Naive B cell (primary cell): ENCODE measurements around the gene COG1. TPM values are rescaled to one million over a fixed set of nuclear protein-coding genes. Genes with fewer than 3 reads are reported as not detected.
A peak's percentile ranks its signal among the peaks of the same experiment; 100 is the strongest.

ENCODE experiments used
- ATAC-seq, 2 donors: fragments of 150-1000 bp; cut with Tn5 transposase; 2 replicates each; pipeline ENCODE4 v1.10.0; 2021; ENCODE audit warnings: low read depth in 2 of 2, mild to moderate bottlenecking in 2 of 2, moderate library complexity in 2 of 2
- DNase-seq: peaks from one replicate; pipeline ENCODE4 v3.0.0; 2022
- H3K27ac Mint-ChIP-seq, 6 donors: one replicate each; pipeline ENCODE4 v1.8.0; 2020 to 2022; ENCODE audit warnings: mild to moderate bottlenecking in 6 of 6, mixed read lengths in 6 of 6, moderate library complexity in 5 of 6, inconsistent platforms in 2 of 6
- H3K27me3 Mint-ChIP-seq, 3 donors: one replicate each; pipeline ENCODE4 v1.8.0; 2021 to 2022; ENCODE audit warnings: mixed read lengths in 3 of 3, mild to moderate bottlenecking in 1 of 3
- H3K36me3 Mint-ChIP-seq, 2 donors: one replicate each; pipeline ENCODE4 v1.8.0; 2020 to 2022; ENCODE audit warnings: mixed read lengths in 2 of 2, inconsistent platforms in 1 of 2, mild to moderate bottlenecking in 1 of 2
- H3K4me1 Mint-ChIP-seq, 3 donors: one replicate each; pipeline ENCODE4 v1.8.0; 2020 to 2022; ENCODE audit warnings: mixed read lengths in 3 of 3, inconsistent platforms in 1 of 3, mild to moderate bottlenecking in 1 of 3, moderate library complexity in 1 of 3
- H3K4me3 Mint-ChIP-seq, 8 donors: one replicate each; pipeline ENCODE4 v1.8.0; 2020 to 2022; ENCODE audit warnings: mild to moderate bottlenecking in 8 of 8, mixed read lengths in 8 of 8, moderate library complexity in 8 of 8, inconsistent platforms in 2 of 8
- H3K9me3 Mint-ChIP-seq, 7 donors: one replicate each; pipeline ENCODE4 v1.8.0; 2020 to 2022; ENCODE audit warnings: mixed read lengths in 7 of 7, mild to moderate bottlenecking in 5 of 7, inconsistent platforms in 2 of 7, moderate library complexity in 1 of 7
- polyA plus RNA-seq, 6 donors: library from polyadenylated mRNA; unstranded; fragments of 300-500 nt; fragmentation: Illumina TruSeq; gene quantifications; one replicate each; pipeline ENCODE4 v1.2.3, GENCODE V29; 2021; ENCODE audit warnings: low read depth in 6 of 6

Gene COG1
- polyA plus RNA-seq, 6 donors from 2014 or later, result 3.9 to 19.9 (median 14.9) TPM

GRCh38 chr17:73179387-73179786, 13.5 kb upstream of the COG1 start:
- no peak for ATAC-seq
- Mint-ChIP-seq H3K9me3 (peaks cover 0 to 5% (median 0%) of the 10 kb centered on the region in 7 donors), H3K4me1 (no peaks in the 10 kb centered on the region), H3K4me3 (no peak overlapping the region), H3K27me3 (no peaks in the 10 kb centered on the region), H3K36me3 (peaks cover 0 to 8% of the 10 kb centered on the region in 2 donors), H3K27ac (no peak overlapping the region)
- DNase-seq, result no peak

- ATAC-seq (no peak), DNase-seq (no peak)
- no peak overlapping the region for H3K4me3 Mint-ChIP-seq
- peaks cover 0 to 5% (median 0%) of the 10 kb centered on the region in 7 donors for H3K9me3 Mint-ChIP-seq
- H3K36me3 Mint-ChIP-seq, result peaks cover 0 to 8% of the 10 kb centered on the region in 2 donors
- no peak overlapping the region for H3K27ac Mint-ChIP-seq
- H3K27me3 Mint-ChIP-seq, result no peaks in the 10 kb centered on the region
- H3K4me1 Mint-ChIP-seq, result no peaks in the 10 kb centered on the region
These were observed 13.0 kb upstream of the COG1 start for GRCh38 chr17:73179878-73180277.

GRCh38 chr17:73182616-73183310, 10.1 kb upstream of the COG1 start:
- ATAC-seq, result no peak
- Mint-ChIP-seq H3K4me3 (no peak overlapping the region), H3K36me3 (no peaks in the 10 kb centered on the region), H3K9me3 (no peaks in the 10 kb centered on the region), H3K27ac (peak overlapping the region in 1 of 6 donors; percentile 22), H3K4me1 (no peaks in the 10 kb centered on the region), H3K27me3 (no peaks in the 10 kb centered on the region)
- no peak for DNase-seq

- DNase-seq, result no peak
- ATAC-seq, result no peak
- Mint-ChIP-seq H3K4me1 (no peaks in the 10 kb centered on the region), H3K4me3 (peak overlapping the region in 1 of 8 donors; percentile 6), H3K27ac (peak overlapping the region in 2 of 6 donors; percentile 85 to 91), H3K9me3 (no peaks in the 10 kb centered on the region), H3K27me3 (no peaks in the 10 kb centered on the region), H3K36me3 (no peaks in the 10 kb centered on the region)
These were observed 8.5 kb upstream of the COG1 start for GRCh38 chr17:73184136-73184993.

DNA sequence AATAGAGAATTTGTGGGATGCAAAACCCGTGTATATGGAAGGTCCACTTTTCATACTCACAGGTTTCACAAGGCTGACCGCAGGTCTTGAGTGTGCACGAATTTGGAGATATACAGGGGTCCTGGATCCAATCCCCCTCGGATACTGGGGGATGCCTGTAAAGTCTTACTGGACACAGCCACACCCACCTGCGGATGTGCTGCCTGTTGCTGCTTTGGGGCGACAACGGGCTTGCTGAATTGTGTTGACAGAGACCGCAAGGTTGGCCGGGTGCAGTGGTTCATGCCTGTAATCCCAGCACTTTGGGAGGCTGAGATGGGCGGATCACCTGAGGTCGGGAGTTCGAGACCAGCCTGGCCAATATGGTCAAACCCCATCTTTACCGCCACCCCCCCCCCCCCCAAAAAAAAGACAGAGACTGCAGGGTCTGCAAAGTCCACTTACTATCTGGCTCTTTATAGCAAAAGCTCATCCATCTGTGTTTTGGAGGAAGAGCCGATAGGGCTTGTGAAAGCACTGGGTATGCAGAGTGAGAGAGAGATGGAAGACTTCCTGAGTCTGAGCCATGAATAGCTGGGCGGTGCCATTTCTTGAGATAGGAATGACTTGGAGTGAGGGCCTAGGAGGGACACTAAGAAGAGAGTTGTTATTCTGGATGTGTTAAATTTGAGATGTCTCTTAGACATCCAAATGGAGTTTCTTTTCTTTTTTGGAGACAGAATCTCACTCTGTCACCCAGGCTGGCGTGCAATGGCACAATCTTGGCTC, 6.4 kb upstream of the COG1 start:
- peak overlapping the region in 1 of 8 donors; percentile 53 for H3K4me3 Mint-ChIP-seq
- ATAC-seq (no peak), DNase-seq (no peak)
- peaks cover 3 to 4% (median 4%) of the 10 kb centered on the region in 3 donors for H3K4me1 Mint-ChIP-seq
- no peak overlapping the region for H3K27ac Mint-ChIP-seq
- no peaks in the 10 kb centered on the region for H3K27me3 Mint-ChIP-seq
- H3K9me3 Mint-ChIP-seq, result no peaks in the 10 kb centered on the region
- no peaks in the 10 kb centered on the region for H3K36me3 Mint-ChIP-seq

DNA sequence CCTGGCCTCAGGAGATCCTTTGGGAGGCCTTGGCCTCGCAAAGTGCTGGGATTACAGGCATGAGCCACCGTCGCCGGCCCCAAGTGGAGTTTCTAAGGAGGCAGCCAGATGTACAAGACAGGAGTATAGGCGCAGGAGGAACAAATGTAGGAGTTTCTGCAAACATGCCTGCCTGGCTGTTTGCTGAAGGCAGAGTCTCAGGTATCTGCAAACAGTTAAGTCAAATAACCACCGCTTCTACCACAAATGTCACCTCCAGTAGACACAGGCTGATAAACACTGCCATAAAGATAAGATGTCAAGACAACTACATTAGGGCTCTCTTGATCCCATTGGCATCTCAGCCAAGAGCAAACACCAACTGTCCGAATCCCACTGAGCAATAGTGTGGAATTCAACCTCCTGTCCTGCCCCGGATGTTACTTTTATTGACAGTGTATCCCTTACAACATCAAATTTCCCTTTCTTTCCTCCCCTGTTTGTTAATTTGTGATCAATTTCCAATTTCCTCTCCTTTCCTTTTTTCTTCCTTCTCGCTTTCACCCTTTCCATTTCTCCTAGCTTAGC, 5.6 kb upstream of the COG1 start:
- ATAC-seq (no peak), DNase-seq (no peak)
- peaks cover 4 to 10% (median 7%) of the 10 kb centered on the region in 3 donors for H3K4me1 Mint-ChIP-seq
- no peaks in the 10 kb centered on the region for H3K36me3 Mint-ChIP-seq
- no peaks in the 10 kb centered on the region for H3K27me3 Mint-ChIP-seq
- peak overlapping the region in 1 of 6 donors; percentile 27 for H3K27ac Mint-ChIP-seq
- peak overlapping the region in 1 of 8 donors; percentile 17 for H3K4me3 Mint-ChIP-seq
- H3K9me3 Mint-ChIP-seq, result no peaks in the 10 kb centered on the region

GRCh38 chr17:73188011-73188410, 4.8 kb upstream of the COG1 start:
- ATAC-seq, result no peak

GRCh38 chr17:73189417-73190099, 3.3 kb upstream of the COG1 start:
- no peak overlapping the region for H3K27ac Mint-ChIP-seq
- no peaks in the 10 kb centered on the region for H3K27me3 Mint-ChIP-seq
- no peak overlapping the region for H3K4me3 Mint-ChIP-seq
- H3K4me1 Mint-ChIP-seq, result peaks cover 11 to 18% (median 16%) of the 10 kb centered on the region in 3 donors
- no peaks in the 10 kb centered on the region for H3K36me3 Mint-ChIP-seq
- DNase-seq (no peak), ATAC-seq (no peak)
- no peaks in the 10 kb centered on the region for H3K9me3 Mint-ChIP-seq

More at GRCh38 chr17:73188011-73188410, 4.8 kb upstream of the COG1 start:
- Mint-ChIP-seq H3K27ac (no peak overlapping the region), H3K9me3 (no peaks in the 10 kb centered on the region), H3K4me1 (peaks cover 4 to 10% (median 7%) of the 10 kb centered on the region in 3 donors), H3K36me3 (no peaks in the 10 kb centered on the region), H3K4me3 (no peak overlapping the region), H3K27me3 (no peaks in the 10 kb centered on the region)
- DNase-seq, result no peak

DNA sequence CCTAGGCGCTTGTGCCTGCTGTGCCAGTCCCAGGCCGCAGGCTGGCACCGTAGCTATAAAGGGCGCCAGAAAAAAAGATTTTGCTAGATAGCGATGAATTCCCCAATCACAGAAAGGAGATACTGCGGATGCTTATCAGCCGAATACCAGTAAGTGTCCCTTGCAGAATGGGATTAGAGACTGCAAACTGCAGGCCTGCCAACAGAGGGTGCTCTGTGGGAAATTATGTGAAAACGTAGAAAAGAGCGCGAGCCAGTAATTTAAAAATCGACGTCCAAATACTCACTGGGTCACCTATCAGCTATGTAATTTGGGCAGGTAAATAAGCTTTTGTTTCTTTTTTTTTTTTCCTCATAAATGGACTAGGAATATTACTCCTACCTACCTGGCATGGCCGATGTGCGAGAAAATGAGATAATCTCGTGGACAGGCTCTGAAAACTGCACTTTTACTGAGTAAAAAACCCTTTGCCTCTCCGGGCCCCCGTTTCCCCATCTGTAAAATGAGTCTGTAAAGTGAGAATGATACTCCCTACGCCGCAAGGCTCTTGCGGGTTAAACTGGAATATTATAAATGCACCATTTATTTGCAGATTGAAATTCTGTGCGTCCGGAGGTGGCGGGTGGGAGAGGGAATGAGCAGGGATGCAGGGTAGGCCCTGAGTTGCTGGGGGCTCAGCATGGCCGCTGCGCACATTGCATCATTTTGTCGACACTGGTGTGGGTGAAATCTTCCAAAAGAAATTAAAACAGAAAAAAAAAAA, 1.2 kb upstream of the COG1 start:
- Mint-ChIP-seq H3K4me1 (peaks cover 11 to 26% (median 19%) of the 10 kb centered on the region in 3 donors), H3K4me3 (peak overlapping the region; percentile 90 to 96 (median 95)), H3K36me3 (peaks cover 0 to 2% of the 10 kb centered on the region in 2 donors), H3K27ac (peak overlapping the region in 3 of 6 donors; percentile 49 to 95 (median 63)), H3K9me3 (no peaks in the 10 kb centered on the region), H3K27me3 (no peaks in the 10 kb centered on the region)
- DNase-seq, result peak; percentile 60
- peak; percentile 10 to 24 for ATAC-seq

DNA sequence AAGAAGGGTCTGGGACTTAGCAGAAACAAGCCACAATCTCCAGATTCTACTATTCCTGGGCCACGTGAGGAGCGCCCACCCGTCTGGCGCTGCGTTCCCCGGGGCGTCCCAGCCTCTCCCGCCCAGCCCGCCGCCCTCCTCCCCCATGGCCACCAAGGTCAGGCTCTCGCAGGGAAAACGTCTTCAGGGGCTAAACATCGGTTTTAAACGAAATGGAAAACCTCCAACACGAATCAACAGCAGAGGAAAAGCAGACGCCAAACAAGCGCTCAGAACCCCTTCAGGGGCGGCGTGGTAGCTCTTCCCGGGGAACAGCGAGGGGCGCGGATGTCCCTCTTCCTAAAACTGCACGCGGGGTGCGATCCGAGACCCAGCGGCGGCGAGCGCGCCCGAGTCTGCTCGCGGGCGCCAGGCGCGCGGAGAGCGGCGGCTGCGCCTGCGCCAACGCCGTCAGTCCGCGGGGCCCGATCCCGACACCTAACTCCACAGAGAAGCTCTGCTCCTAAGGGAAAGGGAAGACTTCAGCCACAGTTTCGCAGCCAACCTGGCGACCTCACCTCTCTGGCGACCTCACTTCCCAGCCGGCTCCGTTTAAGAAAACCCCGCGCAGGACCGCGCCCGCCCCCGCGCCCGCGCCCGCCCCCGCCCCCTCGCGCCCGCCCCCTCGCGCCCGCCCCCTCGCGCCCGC, 505 bp upstream of the COG1 start:
- peaks cover 12 to 28% (median 22%) of the 10 kb centered on the region in 3 donors for H3K4me1 Mint-ChIP-seq
- H3K27me3 Mint-ChIP-seq, result no peaks in the 10 kb centered on the region
- H3K36me3 Mint-ChIP-seq, result peaks cover under 1 to 9% of the 10 kb centered on the region in 2 donors
- no peaks in the 10 kb centered on the region for H3K9me3 Mint-ChIP-seq
- ATAC-seq (peak; percentile 80 to 81), DNase-seq (peak; percentile 68)
- peak overlapping the region; percentile 90 to 96 (median 95) for H3K4me3 Mint-ChIP-seq
- peak overlapping the region in 5 of 6 donors; percentile 72 to 88 (median 83) for H3K27ac Mint-ChIP-seq

GRCh38 chr17:73194514-73195222, 1.8 kb downstream of the COG1 start:
- no peaks in the 10 kb centered on the region for H3K27me3 Mint-ChIP-seq
- peak overlapping the region in 3 of 6 donors; percentile 60 to 82 (median 76) for H3K27ac Mint-ChIP-seq
- ATAC-seq, result no peak
- peaks cover 14 to 28% of the 10 kb centered on the region in 2 donors for H3K36me3 Mint-ChIP-seq
- H3K9me3 Mint-ChIP-seq, result no peaks in the 10 kb centered on the region
- H3K4me3 Mint-ChIP-seq, result peak overlapping the region; percentile 37 to 81 (median 62)
- peaks cover 16 to 35% (median 31%) of the 10 kb centered on the region in 3 donors for H3K4me1 Mint-ChIP-seq
- DNase-seq, result no peak
